Hepatocyte (in vitro differentiated cells): ENCODE measurements around the gene ASXL3. TPM values are rescaled to one million over a fixed set of nuclear protein-coding genes. Genes with fewer than 3 reads are reported as not detected.

Experiments used
- DNase-seq: peaks from one replicate; pipeline ENCODE4 v3.0.0-alpha.2; 2016; ENCODE audit warnings: low spot score
- H2AFZ ChIP-seq: fragments of 200-600 bp; sonication (generic); 2 replicates; pipeline ENCODE4 v1.6.0; 2016; ENCODE audit warnings: antibody characterized with exemption, mild to moderate bottlenecking
- H3K27ac ChIP-seq: fragments of 200-600 bp; sonication (generic); 2 replicates; pipeline ENCODE4 v1.5.1; 2016; ENCODE audit warnings: mild to moderate bottlenecking
- H3K27me3 ChIP-seq: fragments of 200-600 bp; sonication (generic); 2 replicates; pipeline ENCODE4 v1.6.1; 2016
- H3K36me3 ChIP-seq: fragments of 200-600 bp; sonication (generic); replicated peaks from 2 replicates; pipeline ENCODE4 v1.5.1; 2016; ENCODE audit warnings: low read depth; ENCODE audit not compliant: insufficient read depth
- H3K4me1 ChIP-seq: fragments of 200-600 bp; sonication (generic); 2 replicates; pipeline ENCODE4 v1.5.1; 2016; ENCODE audit warnings: mild to moderate bottlenecking, moderate library complexity; ENCODE audit not compliant: insufficient read depth
- H3K4me2 ChIP-seq: fragments of 200-600 bp; sonication (generic); 2 replicates; pipeline ENCODE4 v1.6.0; 2016
- H3K4me3 ChIP-seq: fragments of 200-600 bp; sonication (generic); 2 replicates; pipeline ENCODE4 v1.5.1; 2016; ENCODE audit warnings: mild to moderate bottlenecking
- H3K79me2 ChIP-seq: fragments of 200-600 bp; sonication (generic); 2 replicates; pipeline ENCODE4 v1.6.0; 2017; ENCODE audit warnings: mild to moderate bottlenecking
- H3K9me2 ChIP-seq: fragments of 200-600 bp; sonication (generic); replicated peaks from 2 replicates; pipeline ENCODE4 v1.6.0; 2017; ENCODE audit warnings: mild to moderate bottlenecking; ENCODE audit not compliant: insufficient read depth
- H3K9me3 ChIP-seq: fragments of 200-600 bp; sonication (generic); 2 replicates; pipeline ENCODE4 v1.5.1; 2016; ENCODE audit warnings: low read depth, mild to moderate bottlenecking
- H4K20me1 ChIP-seq: fragments of 200-600 bp; sonication (generic); 2 replicates; pipeline ENCODE4 v1.6.0; 2016; ENCODE audit warnings: mild to moderate bottlenecking; ENCODE audit not compliant: insufficient read depth, poor library complexity, severe bottlenecking
- CTCF ChIP-seq: fragments of 200-600 bp; sonication (generic); IDR thresholded peaks from 2 replicates; pipeline ENCODE4 v1.5.1; 2016; ENCODE audit warnings: antibody characterized with exemption, mild to moderate bottlenecking; ENCODE audit not compliant: poor library complexity
- EZH2 ChIP-seq: fragments of 200-600 bp; sonication (generic); IDR thresholded peaks from 2 replicates; pipeline ENCODE4 v1.6.1; 2016; ENCODE audit warnings: antibody characterized with exemption, mild to moderate bottlenecking, borderline replicate concordance
- EZH2phosphoT487 ChIP-seq: fragments of 200-600 bp; sonication (generic); IDR thresholded peaks from one replicate; pipeline ENCODE4 v1.6.1; 2018; ENCODE audit warnings: antibody characterized with exemption, mild to moderate bottlenecking, low read depth, moderate library complexity; ENCODE audit not compliant: unreplicated experiment, severe bottlenecking
- WGBS: methylation state at CpG from one replicate; pipeline ENCODE4 v1.1.6; 2016; ENCODE audit warnings: low lambda C conversion rate; ENCODE audit errors: missing lambda C conversion rate; 5-methylcytosine and 5-hydroxymethylcytosine counted together
- polyA plus RNA-seq: library from polyadenylated mRNA; unstranded; fragments of >200 nt; fragmentation: Nextera tagmentation; extraction: Ambion mirVana; gene quantifications from 2 replicates; pipeline ENCODE4 v1.2.1, GENCODE V29; 2016
- total RNA-seq: library from RNA; depleted of rRNA; stranded (reverse); fragments of >200 nt; gene quantifications from 2 replicates; pipeline ENCODE4 v1.2.3, GENCODE V29; 2014

ASXL3 gene
- total and polyA plus RNA-seq, 2 experiments from 2014 or later, result 1.4 to 8.7 TPM

- Histone ChIP-seq H3K9me3 (no peaks in the 10 kb centered on the region), H3K79me2 (no peaks in the 10 kb centered on the region), H3K4me2 (no peak overlapping the region), H3K27me3 (no peaks in the 10 kb centered on the region), H3K4me3 (no peak overlapping the region), H2AFZ (no peak overlapping the region), H3K36me3 (no peaks in the 10 kb centered on the region), H3K27ac (no peak overlapping the region), H3K4me1 (no peaks in the 10 kb centered on the region), H4K20me1 (no peaks in the 10 kb centered on the region), H3K9me2 (no peaks in the 10 kb centered on the region)
- no peak for DNase-seq
- 82% methylated on average over 1 of the region's 1 CpG for WGBS
- TF ChIP-seq CTCF, result no peak
- no peak for TF ChIP-seq EZH2phosphoT487
- no peak for TF ChIP-seq EZH2
Observed at GRCh38 chr18:33735428-33735827, 157.4 kb downstream of the ASXL3 start.

- Histone ChIP-seq H3K27ac (no peak overlapping the region), H2AFZ (no peak overlapping the region), H3K36me3 (no peaks in the 10 kb centered on the region), H3K4me2 (no peak overlapping the region), H3K79me2 (no peaks in the 10 kb centered on the region), H3K9me3 (no peaks in the 10 kb centered on the region), H3K27me3 (no peaks in the 10 kb centered on the region), H3K4me3 (no peak overlapping the region), H3K9me2 (no peaks in the 10 kb centered on the region), H4K20me1 (no peaks in the 10 kb centered on the region), H3K4me1 (no peaks in the 10 kb centered on the region)
- no peak for DNase-seq
- whole genome bisulfite sequencing, result 87% methylated on average over 2 of the region's 2 CpGs
- TF ChIP-seq EZH2phosphoT487 (no peak), EZH2 (no peak), CTCF (no peak)
Observed at GRCh38 chr18:33741760-33742159, 163.7 kb downstream of the ASXL3 start.

GRCh38 chr18:33744032-33744697 is 166.1 kb downstream of the ASXL3 start:
- 95% methylated on average over 20 of the region's 20 CpGs for WGBS
- H3K27ac ChIP-seq, result no peak overlapping the region
- H3K9me3 ChIP-seq, result no peaks in the 10 kb centered on the region
- no peak overlapping the region for H3K4me3 ChIP-seq
- H3K4me1 ChIP-seq, result no peaks in the 10 kb centered on the region
- no peaks in the 10 kb centered on the region for H4K20me1 ChIP-seq
- H3K36me3 ChIP-seq, result no peaks in the 10 kb centered on the region
- H3K9me2 ChIP-seq, result no peaks in the 10 kb centered on the region
- DNase-seq, result no peak
- no peaks in the 10 kb centered on the region for H3K79me2 ChIP-seq
- TF ChIP-seq EZH2 (no peak), EZH2phosphoT487 (no peak), CTCF (no peak)
- H2AFZ ChIP-seq, result no peak overlapping the region
- no peaks in the 10 kb centered on the region for H3K27me3 ChIP-seq
- no peak overlapping the region for H3K4me2 ChIP-seq
